GM21723 (cell line): ENCODE measurements around the gene CLEC11A.
A peak's percentile ranks its signal among the peaks of the same experiment; 100 is the strongest.
"Not testable (repeated sequence)": the region's sequence is repeated elsewhere in the genome, so short reads cannot be mapped to it uniquely, and the experiment has no call there.

Experiments
- ATAC-seq: cut with Tn5 transposase; IDR thresholded peaks from one replicate; pipeline ENCODE4 v1.9.1; 2021; ENCODE audit warnings: mild to moderate bottlenecking, moderate library complexity; ENCODE audit not compliant: unreplicated experiment

Gene CLEC11A

DNA sequence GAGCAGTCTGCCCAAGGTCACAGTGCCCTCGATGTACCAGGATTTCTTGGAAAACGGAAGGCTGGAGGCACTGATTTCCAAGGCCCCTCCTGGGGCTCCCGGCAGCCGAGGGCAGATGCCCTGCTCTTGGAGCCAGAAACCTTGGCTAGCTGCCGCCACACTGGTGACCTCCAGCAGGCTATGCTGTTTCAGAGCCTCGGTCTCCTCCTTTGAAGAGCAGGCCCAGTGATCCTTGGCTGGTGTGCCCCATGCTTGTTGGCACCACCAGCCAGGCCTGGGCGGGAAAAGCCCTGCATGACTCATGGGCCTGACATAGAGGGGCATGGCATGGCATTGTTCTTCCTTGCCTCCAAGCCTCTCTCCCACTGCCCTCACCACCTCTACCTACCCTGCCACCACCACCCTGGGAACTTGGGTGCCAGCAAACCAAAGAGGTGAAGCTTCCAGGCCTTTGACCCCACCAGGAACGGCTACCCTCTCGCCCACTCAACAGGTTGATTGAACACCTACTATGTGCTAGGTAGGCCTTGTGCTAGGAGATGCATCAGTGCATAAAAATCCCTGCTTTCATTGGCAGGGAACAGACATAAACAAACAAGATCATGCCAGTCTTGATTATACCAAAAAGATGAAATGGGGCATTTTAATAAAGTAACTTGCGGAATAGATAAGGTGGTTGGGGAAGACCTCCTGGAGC lies 1.6 kb upstream of the CLEC11A start:
- ATAC-seq = no peak

GRCh38 chr19:50722201-50723013 lies 757 bp upstream of the CLEC11A start:
- no peak for ATAC-seq

DNA sequence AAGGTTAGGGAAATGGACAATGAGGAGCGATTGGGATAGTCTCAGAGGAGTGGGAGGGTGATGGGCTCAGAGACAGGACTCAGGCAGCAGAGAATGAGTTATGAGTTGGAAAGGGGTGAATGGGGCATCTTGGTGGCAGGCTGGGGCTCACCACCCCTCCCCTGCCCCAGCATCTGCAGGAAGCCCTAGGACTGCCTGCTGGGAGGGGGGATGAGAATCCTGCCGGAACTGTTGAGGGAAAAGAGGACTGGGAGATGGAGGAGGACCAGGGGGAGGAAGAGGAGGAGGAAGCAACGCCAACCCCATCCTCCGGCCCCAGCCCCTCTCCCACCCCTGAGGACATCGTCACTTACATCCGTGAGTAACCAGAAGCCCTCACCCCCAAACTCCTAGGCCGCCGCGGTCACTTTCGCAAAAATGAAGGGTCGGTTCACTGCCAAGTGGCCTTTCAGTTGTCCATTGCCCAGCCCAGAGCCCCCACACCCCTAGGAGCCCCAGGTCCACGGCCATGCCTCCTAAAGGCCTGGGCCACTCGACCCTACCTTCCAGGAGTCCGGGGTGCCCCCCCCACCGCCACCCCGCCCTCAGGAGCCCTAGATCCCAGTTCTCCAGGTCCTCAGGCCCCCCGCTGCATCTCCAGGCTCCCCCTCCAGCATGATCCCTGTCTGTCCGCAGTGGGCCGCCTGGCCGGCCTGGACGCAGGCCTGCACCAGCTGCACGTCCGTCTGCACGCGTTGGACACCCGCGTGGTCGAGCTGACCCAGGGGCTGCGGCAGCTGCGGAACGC lies 764 bp downstream of the CLEC11A start:
- ATAC-seq = no peak

- ATAC-seq = peak; percentile 81
These were observed 1.5 kb downstream of the CLEC11A start for GRCh38 chr19:50724522-50725217.

- peak; percentile 23 for ATAC-seq
These were observed 2.2 kb downstream of the CLEC11A start for GRCh38 chr19:50725218-50725910.

DNA sequence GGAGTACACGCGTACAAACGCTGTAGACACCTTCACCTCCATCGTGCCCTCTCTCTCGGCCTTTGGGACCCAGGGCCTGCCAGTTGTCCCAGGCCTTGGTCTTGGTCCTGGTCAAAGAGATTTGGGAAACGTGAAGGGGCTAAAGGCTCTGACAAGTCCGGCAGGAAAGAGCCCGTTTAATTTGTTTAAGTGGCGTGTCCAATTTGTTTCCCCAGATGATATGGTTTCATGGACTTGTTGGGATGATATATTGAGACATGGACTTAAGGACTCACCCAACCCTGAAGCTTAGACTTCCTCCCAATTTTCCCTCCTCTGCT lies 2.7 kb downstream of the CLEC11A start:
- ATAC-seq = no peak

GRCh38 chr19:50728084-50728737 lies 5.0 kb downstream of the CLEC11A start:
- ATAC-seq = no peak

DNA sequence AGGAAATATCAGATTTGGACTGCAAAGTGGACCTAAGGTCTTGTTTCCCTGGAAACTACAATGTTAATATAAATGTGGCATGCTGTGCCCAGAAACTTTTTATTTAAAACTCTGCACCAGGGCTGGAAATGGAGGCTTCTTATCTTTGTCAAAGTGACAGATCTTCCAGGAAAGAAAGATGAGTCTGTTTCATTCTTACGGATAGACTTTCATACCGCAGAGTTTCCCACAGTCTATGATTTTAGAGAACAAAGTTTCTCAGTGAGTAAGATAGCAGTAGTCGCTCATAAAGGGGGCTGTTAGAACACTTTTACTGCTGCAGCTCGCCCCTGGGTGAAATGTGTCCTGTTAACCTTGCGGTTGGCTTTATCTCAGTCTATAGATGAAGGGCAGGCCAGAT lies 6.7 kb downstream of the CLEC11A start:
- ATAC-seq = no peak

DNA sequence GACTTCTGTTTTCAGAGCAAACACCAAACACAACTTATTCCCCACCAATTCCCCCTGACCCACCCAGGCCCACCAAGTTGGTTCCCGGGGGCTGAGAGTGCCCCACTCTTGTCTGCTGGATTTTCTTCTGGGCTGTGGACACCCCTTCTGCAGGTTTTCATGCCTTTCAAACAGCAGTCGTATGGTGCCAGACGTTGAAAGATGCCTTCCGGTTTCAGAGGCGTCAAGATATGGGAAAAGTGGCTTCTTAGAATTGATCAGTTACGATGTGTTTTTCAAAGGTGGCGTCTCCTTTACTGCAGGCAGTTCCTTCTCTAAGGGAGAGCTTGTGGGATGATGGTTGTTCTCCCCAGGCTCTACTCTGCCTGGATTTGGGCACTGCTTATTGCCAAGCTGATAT lies 12.7 kb downstream of the CLEC11A start:
- ATAC-seq = no peak

DNA sequence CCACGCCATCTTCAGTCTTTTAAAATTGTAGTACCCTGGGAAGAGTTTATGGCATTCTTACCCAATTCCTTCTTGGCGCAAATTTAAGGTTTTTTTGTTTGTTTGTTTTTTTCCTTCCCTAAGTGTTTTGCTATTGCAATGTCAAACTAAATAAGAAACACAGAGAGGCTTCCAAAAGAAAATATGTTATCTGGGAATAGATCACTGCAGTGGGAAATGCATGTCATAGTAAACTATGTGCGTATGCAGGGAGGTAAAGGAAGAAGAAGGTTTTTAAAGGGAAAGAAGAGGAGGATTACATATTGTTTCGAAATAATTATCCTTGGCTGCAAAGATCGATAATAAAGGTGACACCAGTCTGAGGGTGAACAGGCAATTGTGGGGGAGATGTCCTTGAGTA lies 13.2 kb downstream of the CLEC11A start:
- no peak for ATAC-seq

GRCh38 chr19:50739132-50739913 lies 16.2 kb downstream of the CLEC11A start:
- ATAC-seq = no peak

DNA sequence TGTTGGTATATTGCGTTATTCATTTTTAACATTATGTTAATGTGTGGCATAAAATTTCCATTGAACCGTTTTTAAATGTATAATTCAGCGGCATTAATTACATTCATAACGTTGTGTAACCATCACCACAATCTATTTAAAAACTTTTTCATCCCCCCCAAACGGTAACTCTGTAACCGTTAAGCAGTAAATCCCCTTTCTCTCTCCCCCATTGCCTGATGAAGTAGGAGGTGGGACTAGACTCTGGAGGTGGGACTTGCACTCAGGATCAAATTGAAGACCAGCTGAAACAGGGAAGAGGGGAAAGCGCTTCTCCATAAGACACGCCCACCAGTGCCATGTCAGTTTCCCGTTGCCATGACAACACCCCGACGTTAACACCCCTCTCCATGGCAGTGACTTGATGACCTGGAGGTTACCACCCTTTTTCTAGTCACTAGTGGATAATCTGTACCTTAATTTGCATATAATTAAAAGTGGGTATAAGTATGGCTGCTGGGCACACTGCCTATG lies 16.8 kb downstream of the CLEC11A start:
- ATAC-seq = no peak

GRCh38 chr19:50741179-50741933 lies 18.2 kb downstream of the CLEC11A start:
- no peak for ATAC-seq

DNA sequence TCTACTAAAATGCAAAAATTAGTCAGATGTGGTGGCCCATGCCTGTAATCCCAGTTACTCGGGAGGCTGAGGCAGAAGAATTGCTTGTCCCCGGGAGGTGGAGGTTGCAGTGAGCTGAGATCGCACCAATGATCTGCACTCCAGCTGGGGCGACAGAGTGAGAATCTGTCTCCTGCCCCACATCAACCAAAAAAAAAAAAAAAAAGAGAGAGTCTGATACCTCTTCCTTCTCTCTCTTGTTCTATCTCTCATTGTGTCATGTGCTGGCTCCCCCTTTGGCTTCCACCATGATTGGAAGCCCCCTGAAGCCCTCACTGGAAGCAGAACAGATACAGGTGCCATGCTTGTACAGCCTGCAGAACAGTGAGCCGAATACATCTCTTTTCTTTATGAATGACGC lies 20.4 kb downstream of the CLEC11A start:
- ATAC-seq = no peak

- ATAC-seq = no peak
These were observed 22.1 kb downstream of the CLEC11A start for GRCh38 chr19:50745221-50745620.

DNA sequence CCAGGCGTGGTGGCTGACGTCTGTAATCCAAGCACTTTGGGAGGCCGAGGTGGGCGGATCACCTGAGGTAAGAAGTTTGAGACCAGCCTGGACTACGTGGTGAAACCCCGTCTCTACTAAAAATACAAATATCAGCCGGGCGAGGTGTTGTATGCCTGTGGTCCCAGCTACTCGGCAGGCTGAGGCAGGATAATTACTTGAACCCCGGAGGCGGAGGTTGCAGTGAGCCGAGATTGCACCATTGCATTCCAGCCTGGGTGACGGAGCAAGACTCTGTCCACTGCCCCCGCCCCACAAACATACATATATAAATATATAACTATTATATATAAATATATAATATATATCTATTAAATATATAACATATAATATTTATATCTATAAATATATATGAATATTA lies 24.0 kb downstream of the CLEC11A start:
- not testable (repeated sequence) for ATAC-seq

GRCh38 chr19:50749490-50749889 lies 26.3 kb downstream of the CLEC11A start:
- ATAC-seq = no peak

DNA sequence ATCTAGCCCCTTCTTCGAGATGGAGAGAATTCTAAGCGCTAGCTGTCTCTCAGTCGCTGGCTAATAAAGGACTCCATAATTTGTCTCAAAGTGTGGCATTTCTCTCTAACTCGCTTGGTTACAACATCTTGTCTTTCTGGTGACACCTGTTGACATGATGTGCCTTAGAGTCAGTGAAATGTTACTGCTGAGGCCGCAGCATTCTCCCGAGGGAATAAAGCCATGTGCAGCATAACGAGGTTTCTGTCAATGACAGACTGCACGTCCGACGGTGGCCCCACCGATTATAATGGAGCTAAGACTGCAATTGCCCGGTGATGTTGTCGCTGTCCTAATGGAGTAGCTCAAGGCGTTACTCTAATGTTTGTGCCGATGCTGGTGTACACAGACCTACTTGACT lies 26.8 kb downstream of the CLEC11A start:
- ATAC-seq = no peak
